ENCODE measurements around the gene ARL10. TPM values are rescaled to one million over a fixed set of nuclear protein-coding genes. Genes with fewer than 3 reads are reported as not detected.

ARL10 gene
- polyA plus RNA-seq, 1 donor (not counting 4 experiments of a cell fraction or from before 2014, with no cell fraction given) = 1.6 TPM

DNA sequence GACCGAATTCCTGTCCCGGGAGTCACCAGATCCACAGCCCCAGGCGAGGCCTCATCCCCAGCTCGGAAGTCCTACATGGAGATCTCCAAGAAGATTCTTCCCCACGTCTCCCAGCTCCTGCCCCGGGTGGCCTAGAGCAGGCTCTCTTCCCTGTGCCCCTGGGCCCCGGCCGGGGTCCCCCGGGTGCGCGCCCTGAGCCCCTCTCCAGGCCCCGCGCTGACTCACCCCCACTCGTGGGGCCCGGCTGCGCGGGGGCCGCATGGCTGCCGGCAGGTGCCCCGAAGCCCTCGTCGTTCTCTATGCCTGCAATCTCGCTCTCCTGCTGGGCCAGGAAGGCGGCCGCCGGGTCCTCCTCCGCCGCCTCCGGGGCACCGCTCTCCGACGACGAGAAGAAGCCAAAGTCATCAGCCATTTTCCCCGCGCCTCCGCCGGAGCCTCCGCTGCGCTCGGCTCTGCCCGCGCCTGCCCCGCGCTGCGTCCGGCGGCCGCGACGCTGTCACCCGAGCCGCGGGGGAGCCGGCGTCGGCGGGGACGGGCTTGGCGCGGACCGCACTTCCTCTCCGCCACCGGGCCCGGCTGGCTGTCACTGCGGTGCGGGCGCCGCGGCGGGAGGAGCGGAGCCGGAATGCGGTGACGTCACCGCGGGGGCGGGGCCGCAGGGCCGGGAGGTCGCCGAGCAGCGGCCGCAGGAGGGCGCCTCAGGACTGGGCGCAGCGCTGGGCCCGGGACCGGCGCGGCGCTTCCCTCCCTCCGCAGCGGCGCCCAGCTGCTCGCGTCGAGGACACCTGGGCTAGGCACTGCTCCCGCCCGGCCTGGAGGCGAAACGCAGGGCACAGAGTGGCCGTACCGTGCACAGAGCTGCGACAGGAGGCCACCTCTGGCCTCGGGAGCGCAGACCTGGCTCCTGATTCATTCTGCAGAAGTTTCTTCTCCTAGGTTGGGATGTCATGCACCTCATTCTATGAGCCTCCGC, 51.0 kb downstream of the ARL10 start, which contains the start of gene CLTB:
Gene CLTB, minus strand, starts transcription at position 588 of the 973 bp plus-strand sequence. Its CDS starts 176 bp downstream, at position 412.
- dilution Hi-C loops (cut with MboI; ENCODE audit: extremely low pct_ligation_motif_present, low sequenced_read_pairs) = no loop called here
- peak within 1 kb of the TSS; percentile 86 for H3K27ac ChIP-seq (ENCODE audit: control insufficient read depth, insufficient read depth, low read length)
- peaks cover 4% of the 10 kb centered on the region for H4K20me1 ChIP-seq (ENCODE audit: control insufficient read depth, extremely low read depth, insufficient read depth, low read length)
- TF ChIP-seq, protein P1, sequence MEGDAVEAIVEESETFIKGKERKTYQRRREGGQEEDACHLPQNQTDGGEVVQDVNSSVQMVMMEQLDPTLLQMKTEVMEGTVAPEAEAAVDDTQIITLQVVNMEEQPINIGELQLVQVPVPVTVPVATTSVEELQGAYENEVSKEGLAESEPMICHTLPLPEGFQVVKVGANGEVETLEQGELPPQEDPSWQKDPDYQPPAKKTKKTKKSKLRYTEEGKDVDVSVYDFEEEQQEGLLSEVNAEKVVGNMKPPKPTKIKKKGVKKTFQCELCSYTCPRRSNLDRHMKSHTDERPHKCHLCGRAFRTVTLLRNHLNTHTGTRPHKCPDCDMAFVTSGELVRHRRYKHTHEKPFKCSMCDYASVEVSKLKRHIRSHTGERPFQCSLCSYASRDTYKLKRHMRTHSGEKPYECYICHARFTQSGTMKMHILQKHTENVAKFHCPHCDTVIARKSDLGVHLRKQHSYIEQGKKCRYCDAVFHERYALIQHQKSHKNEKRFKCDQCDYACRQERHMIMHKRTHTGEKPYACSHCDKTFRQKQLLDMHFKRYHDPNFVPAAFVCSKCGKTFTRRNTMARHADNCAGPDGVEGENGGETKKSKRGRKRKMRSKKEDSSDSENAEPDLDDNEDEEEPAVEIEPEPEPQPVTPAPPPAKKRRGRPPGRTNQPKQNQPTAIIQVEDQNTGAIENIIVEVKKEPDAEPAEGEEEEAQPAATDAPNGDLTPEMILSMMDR (optimal IDR thresholded peaks at IDR 0.05 in 1 of 3, IDR thresholded peaks at IDR 0.05 in 1 of 3, conservative IDR thresholded peaks at IDR 0.05 in 1 of 3; ENCODE audit: extremely low read depth in 1 of 3, insufficient read depth in 2 of 3, low read length in 3 of 3) = peak in 2 of 3 experiments; percentile 64 to 87
- TF ChIP-seq EZH2 (IDR thresholded peaks at IDR 0.05; ENCODE audit: low read length) = no peak
- peaks cover 42% of the 10 kb centered on the region for H3K79me2 ChIP-seq (ENCODE audit: control insufficient read depth, insufficient read depth, low read length)
- FAIRE-seq (no peak), DNase-seq (ENCODE audit: low read depth, low spot score) (no peak)
- H3K36me3 ChIP-seq (ENCODE audit: control insufficient read depth in 2 of 2, extremely low read depth in 1 of 2, insufficient read depth in 2 of 2, low read length in 2 of 2) = peaks cover 1 to 2% of the 10 kb centered on the region in 2 experiments
- H3K4me3 ChIP-seq (ENCODE audit: control insufficient read depth in 2 of 3, extremely low read depth in 1 of 3, insufficient read depth in 2 of 3, low read depth in 1 of 3, low read length in 3 of 3) = peak within 1 kb of the TSS; percentile 86 to 95 (median 91)
- H3K9me3 ChIP-seq (ENCODE audit: control insufficient read depth, low read depth, low read length) = no peaks in the 10 kb centered on the region
- no peaks in the 10 kb centered on the region for H3K9me1 ChIP-seq (ENCODE audit: control insufficient read depth, extremely low read depth, insufficient read depth, low read length)
- peak within 1 kb of the TSS; percentile 35 for H2AFZ ChIP-seq (ENCODE audit: control insufficient read depth, low read length)
- no peaks in the 10 kb centered on the region for H3K27me3 ChIP-seq (ENCODE audit: control insufficient read depth, extremely low read depth, insufficient read depth, low read length)
- H3K4me1 ChIP-seq (ENCODE audit: control insufficient read depth, extremely low read depth, insufficient read depth, low read length) = peaks cover 57% of the 10 kb centered on the region
- H3K4me2 ChIP-seq (ENCODE audit: control insufficient read depth, extremely low read depth, insufficient read depth, low read depth, low read length) = peak within 1 kb of the TSS; percentile 77
- H3K9ac ChIP-seq (ENCODE audit: control insufficient read depth, extremely low read depth, insufficient read depth, low read length) = peak within 1 kb of the TSS; percentile 91

DNA sequence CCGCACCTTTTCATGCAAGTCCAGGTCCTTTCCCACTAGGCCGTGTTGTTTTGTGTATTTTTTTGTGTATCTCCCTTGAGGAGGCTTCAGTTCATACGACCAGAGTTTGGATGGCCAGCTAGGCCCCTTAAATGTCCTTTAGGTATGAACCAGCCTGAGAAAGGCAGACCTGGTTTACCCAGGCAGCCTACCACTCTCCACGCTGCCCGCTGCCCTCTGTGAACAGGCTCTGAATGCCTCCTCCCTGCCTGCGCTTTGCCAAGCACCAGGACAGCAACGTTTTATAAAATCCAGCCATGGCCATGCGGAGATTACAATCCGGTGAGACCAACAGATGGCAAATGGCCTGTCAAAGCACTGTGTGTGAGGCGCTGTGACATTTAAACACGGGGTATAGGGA, 51.7 kb downstream of the ARL10 start:
- Histone ChIP-seq H3K27ac (ENCODE audit: control insufficient read depth, insufficient read depth, low read length) (peak overlapping the region; percentile 70), H3K4me2 (ENCODE audit: control insufficient read depth, extremely low read depth, insufficient read depth, low read depth, low read length) (peak overlapping the region; percentile 42), H3K9me3 (ENCODE audit: control insufficient read depth, low read depth, low read length) (no peaks in the 10 kb centered on the region), H2AFZ (ENCODE audit: control insufficient read depth, low read length) (peak overlapping the region; percentile 35), H3K79me2 (ENCODE audit: control insufficient read depth, insufficient read depth, low read length) (peaks cover 39% of the 10 kb centered on the region), H3K36me3 (ENCODE audit: control insufficient read depth in 2 of 2, extremely low read depth in 1 of 2, insufficient read depth in 2 of 2, low read length in 2 of 2) (peaks cover 1 to 2% of the 10 kb centered on the region in 2 experiments), H3K4me3 (ENCODE audit: control insufficient read depth in 2 of 3, extremely low read depth in 1 of 3, insufficient read depth in 2 of 3, low read depth in 1 of 3, low read length in 3 of 3) (no peak overlapping the region), H3K9me1 (ENCODE audit: control insufficient read depth, extremely low read depth, insufficient read depth, low read length) (no peaks in the 10 kb centered on the region), H3K4me1 (ENCODE audit: control insufficient read depth, extremely low read depth, insufficient read depth, low read length) (peaks cover 52% of the 10 kb centered on the region), H3K27me3 (ENCODE audit: control insufficient read depth, extremely low read depth, insufficient read depth, low read length) (no peaks in the 10 kb centered on the region), H4K20me1 (ENCODE audit: control insufficient read depth, extremely low read depth, insufficient read depth, low read length) (no peaks in the 10 kb centered on the region), H3K9ac (ENCODE audit: control insufficient read depth, extremely low read depth, insufficient read depth, low read length) (peak overlapping the region; percentile 59)
- no peak for FAIRE-seq
- dilution Hi-C loops (cut with MboI; ENCODE audit: extremely low pct_ligation_motif_present, low sequenced_read_pairs) = no loop called here
- no peak for DNase-seq (ENCODE audit: low read depth, low spot score)
- no peak for TF ChIP-seq EZH2 (IDR thresholded peaks at IDR 0.05; ENCODE audit: low read length)
- TF ChIP-seq, protein P1 (optimal IDR thresholded peaks at IDR 0.05 in 1 of 3, IDR thresholded peaks at IDR 0.05 in 1 of 3, conservative IDR thresholded peaks at IDR 0.05 in 1 of 3; ENCODE audit: extremely low read depth in 1 of 3, insufficient read depth in 2 of 3, low read length in 3 of 3) = no peak

Data from keratinocyte (primary cell).